ENCODE measurements around the gene CSMD2.

CSMD2 gene

GRCh38 chr1:34147301-34147700 is 17.7 kb downstream of the CSMD2 start:
- H2BK15ac ChIP-seq (ENCODE audit: low read depth, poor library complexity, severe bottlenecking) = no peak overlapping the region
- H3K4me1 ChIP-seq (ENCODE audit: control insufficient read depth, insufficient read depth, low read depth, low read length) = no peaks in the 10 kb centered on the region

GRCh38 chr1:34144766-34145165 is 20.3 kb downstream of the CSMD2 start:
- no peak overlapping the region for H3K14ac ChIP-seq (ENCODE audit: low read length in 2 of 2)
- no peak for DNase-seq
- no peak overlapping the region for H2BK12ac ChIP-seq (ENCODE audit: low read length in 2 of 2)
- no peak overlapping the region for H4K8ac ChIP-seq (ENCODE audit: low read length)
- H3K23ac ChIP-seq (ENCODE audit: low read length in 2 of 2) = no peak overlapping the region
- H3K4ac ChIP-seq (ENCODE audit: low read depth in 1 of 2, low read length in 2 of 2) = no peak overlapping the region
- no peak overlapping the region for H2AFZ ChIP-seq (ENCODE audit: low read depth, low read length)
- H2BK15ac ChIP-seq (ENCODE audit: low read depth, poor library complexity, severe bottlenecking) = no peak overlapping the region
- no peak overlapping the region for H2AK5ac ChIP-seq (ENCODE audit: low read length, severe bottlenecking)
- no peak overlapping the region for H4K91ac ChIP-seq (ENCODE audit: low read length)
- no peaks in the 10 kb centered on the region for H3K9me3 ChIP-seq (ENCODE audit: control insufficient read depth, low read length)
- H2BK120ac ChIP-seq (ENCODE audit: low read depth, low read length) = no peak overlapping the region
- H3K79me1 ChIP-seq (replicated peaks; ENCODE audit: low read length, poor library complexity, severe bottlenecking) = no peaks in the 10 kb centered on the region
- no peak overlapping the region for H2BK5ac ChIP-seq (ENCODE audit: low read depth, low read length, poor library complexity, severe bottlenecking)
- H3K18ac ChIP-seq (ENCODE audit: low read depth in 1 of 2, low read length in 2 of 2) = no peak overlapping the region
- no peaks in the 10 kb centered on the region for H3K36me3 ChIP-seq (ENCODE audit: control insufficient read depth in 1 of 2, insufficient read depth in 2 of 2, low read depth in 1 of 2, low read length in 2 of 2)
- H3K4me3 ChIP-seq (ENCODE audit: insufficient read depth in 1 of 2, low read depth in 1 of 2, low read length in 2 of 2) = no peak overlapping the region
- H3K27ac ChIP-seq (ENCODE audit: low read length, poor library complexity, severe bottlenecking) = no peak overlapping the region
- no peak overlapping the region for H3K4me2 ChIP-seq (ENCODE audit: low read length, poor library complexity, severe bottlenecking)
- no peaks in the 10 kb centered on the region for H3K4me1 ChIP-seq (ENCODE audit: control insufficient read depth, insufficient read depth, low read depth, low read length)
- 84% methylated on average over 6 of the region's 6 CpGs for WGBS
- no peaks in the 10 kb centered on the region for H3K27me3 ChIP-seq (ENCODE audit: control insufficient read depth in 1 of 2, insufficient read depth in 1 of 2, low read length in 2 of 2)
- no peak overlapping the region for H3K9ac ChIP-seq (ENCODE audit: low read length)

More at GRCh38 chr1:34147301-34147700, 17.7 kb downstream of the CSMD2 start:
- H4K91ac ChIP-seq (ENCODE audit: low read length) = no peak overlapping the region
- no peak overlapping the region for H3K14ac ChIP-seq (ENCODE audit: low read length in 2 of 2)
- no peaks in the 10 kb centered on the region for H3K9me3 ChIP-seq (ENCODE audit: control insufficient read depth, low read length)
- H3K4me2 ChIP-seq (ENCODE audit: low read length, poor library complexity, severe bottlenecking) = no peak overlapping the region
- no peaks in the 10 kb centered on the region for H3K27me3 ChIP-seq (ENCODE audit: control insufficient read depth in 1 of 2, insufficient read depth in 1 of 2, low read length in 2 of 2)
- H3K23ac ChIP-seq (ENCODE audit: low read length in 2 of 2) = no peak overlapping the region
- H3K4ac ChIP-seq (ENCODE audit: low read depth in 1 of 2, low read length in 2 of 2) = no peak overlapping the region
- no peak overlapping the region for H3K18ac ChIP-seq (ENCODE audit: low read depth in 1 of 2, low read length in 2 of 2)
- WGBS = 32% methylated on average over 4 of the region's 4 CpGs
- no peak overlapping the region for H4K8ac ChIP-seq (ENCODE audit: low read length)
- no peak overlapping the region for H2BK5ac ChIP-seq (ENCODE audit: low read depth, low read length, poor library complexity, severe bottlenecking)
- DNase-seq = no peak
- H2AFZ ChIP-seq (ENCODE audit: low read depth, low read length) = no peak overlapping the region
- no peak overlapping the region for H2BK12ac ChIP-seq (ENCODE audit: low read length in 2 of 2)
- no peaks in the 10 kb centered on the region for H3K79me1 ChIP-seq (replicated peaks; ENCODE audit: low read length, poor library complexity, severe bottlenecking)
- H2BK120ac ChIP-seq (ENCODE audit: low read depth, low read length) = no peak overlapping the region
- no peak overlapping the region for H3K9ac ChIP-seq (ENCODE audit: low read length)
- no peaks in the 10 kb centered on the region for H3K36me3 ChIP-seq (ENCODE audit: control insufficient read depth in 1 of 2, insufficient read depth in 2 of 2, low read depth in 1 of 2, low read length in 2 of 2)
- no peak overlapping the region for H3K27ac ChIP-seq (ENCODE audit: low read length, poor library complexity, severe bottlenecking)
- no peak overlapping the region for H2AK5ac ChIP-seq (ENCODE audit: low read length, severe bottlenecking)
- H3K4me3 ChIP-seq (ENCODE audit: insufficient read depth in 1 of 2, low read depth in 1 of 2, low read length in 2 of 2) = no peak overlapping the region

GRCh38 chr1:34143975-34144374 is 21.1 kb downstream of the CSMD2 start:
- H3K27me3 ChIP-seq (ENCODE audit: control insufficient read depth in 1 of 2, insufficient read depth in 1 of 2, low read length in 2 of 2) = no peaks in the 10 kb centered on the region
- no peak overlapping the region for H3K4ac ChIP-seq (ENCODE audit: low read depth in 1 of 2, low read length in 2 of 2)
- no peaks in the 10 kb centered on the region for H3K79me1 ChIP-seq (replicated peaks; ENCODE audit: low read length, poor library complexity, severe bottlenecking)
- H2AK5ac ChIP-seq (ENCODE audit: low read length, severe bottlenecking) = no peak overlapping the region
- no peak overlapping the region for H3K27ac ChIP-seq (ENCODE audit: low read length, poor library complexity, severe bottlenecking)
- H3K23ac ChIP-seq (ENCODE audit: low read length in 2 of 2) = no peak overlapping the region
- no peak overlapping the region for H3K4me2 ChIP-seq (ENCODE audit: low read length, poor library complexity, severe bottlenecking)
- H2AFZ ChIP-seq (ENCODE audit: low read depth, low read length) = no peak overlapping the region
- H3K18ac ChIP-seq (ENCODE audit: low read depth in 1 of 2, low read length in 2 of 2) = no peak overlapping the region
- no peaks in the 10 kb centered on the region for H3K4me1 ChIP-seq (ENCODE audit: control insufficient read depth, insufficient read depth, low read depth, low read length)
- no peak overlapping the region for H2BK15ac ChIP-seq (ENCODE audit: low read depth, poor library complexity, severe bottlenecking)
- H3K36me3 ChIP-seq (ENCODE audit: control insufficient read depth in 1 of 2, insufficient read depth in 2 of 2, low read depth in 1 of 2, low read length in 2 of 2) = no peaks in the 10 kb centered on the region
- H3K9me3 ChIP-seq (ENCODE audit: control insufficient read depth, low read length) = no peaks in the 10 kb centered on the region
- no peak overlapping the region for H3K9ac ChIP-seq (ENCODE audit: low read length)
- 76% methylated on average over 2 of the region's 2 CpGs for WGBS
- H4K91ac ChIP-seq (ENCODE audit: low read length) = no peak overlapping the region
- H2BK5ac ChIP-seq (ENCODE audit: low read depth, low read length, poor library complexity, severe bottlenecking) = no peak overlapping the region
- DNase-seq = no peak
- H3K4me3 ChIP-seq (ENCODE audit: insufficient read depth in 1 of 2, low read depth in 1 of 2, low read length in 2 of 2) = no peak overlapping the region
- H2BK12ac ChIP-seq (ENCODE audit: low read length in 2 of 2) = no peak overlapping the region
- no peak overlapping the region for H2BK120ac ChIP-seq (ENCODE audit: low read depth, low read length)
- no peak overlapping the region for H4K8ac ChIP-seq (ENCODE audit: low read length)
- H3K14ac ChIP-seq (ENCODE audit: low read length in 2 of 2) = no peak overlapping the region

GRCh38 chr1:34140011-34140676 is 24.9 kb downstream of the CSMD2 start:
- no peak for DNase-seq
- no peaks in the 10 kb centered on the region for H3K27me3 ChIP-seq (ENCODE audit: control insufficient read depth in 1 of 2, insufficient read depth in 1 of 2, low read length in 2 of 2)
- no peak overlapping the region for H2BK5ac ChIP-seq (ENCODE audit: low read depth, low read length, poor library complexity, severe bottlenecking)
- no peak overlapping the region for H2BK120ac ChIP-seq (ENCODE audit: low read depth, low read length)
- H2BK12ac ChIP-seq (ENCODE audit: low read length in 2 of 2) = no peak overlapping the region
- no peak overlapping the region for H2BK15ac ChIP-seq (ENCODE audit: low read depth, poor library complexity, severe bottlenecking)
- WGBS = 65% methylated on average over 6 of the region's 7 CpGs
- no peak overlapping the region for H3K4ac ChIP-seq (ENCODE audit: low read depth in 1 of 2, low read length in 2 of 2)
- H3K18ac ChIP-seq (ENCODE audit: low read depth in 1 of 2, low read length in 2 of 2) = no peak overlapping the region
- H3K27ac ChIP-seq (ENCODE audit: low read length, poor library complexity, severe bottlenecking) = no peak overlapping the region
- H3K14ac ChIP-seq (ENCODE audit: low read length in 2 of 2) = no peak overlapping the region
- no peak overlapping the region for H3K4me3 ChIP-seq (ENCODE audit: insufficient read depth in 1 of 2, low read depth in 1 of 2, low read length in 2 of 2)
- H3K4me2 ChIP-seq (ENCODE audit: low read length, poor library complexity, severe bottlenecking) = no peak overlapping the region
- H4K8ac ChIP-seq (ENCODE audit: low read length) = no peak overlapping the region
- no peak overlapping the region for H3K9ac ChIP-seq (ENCODE audit: low read length)
- H3K23ac ChIP-seq (ENCODE audit: low read length in 2 of 2) = no peak overlapping the region
- no peaks in the 10 kb centered on the region for H3K9me3 ChIP-seq (ENCODE audit: control insufficient read depth, low read length)
- no peaks in the 10 kb centered on the region for H3K4me1 ChIP-seq (ENCODE audit: control insufficient read depth, insufficient read depth, low read depth, low read length)
- no peaks in the 10 kb centered on the region for H3K79me1 ChIP-seq (replicated peaks; ENCODE audit: low read length, poor library complexity, severe bottlenecking)
- H2AK5ac ChIP-seq (ENCODE audit: low read length, severe bottlenecking) = no peak overlapping the region
- H2AFZ ChIP-seq (ENCODE audit: low read depth, low read length) = no peak overlapping the region
- H3K36me3 ChIP-seq (ENCODE audit: control insufficient read depth in 1 of 2, insufficient read depth in 2 of 2, low read depth in 1 of 2, low read length in 2 of 2) = no peaks in the 10 kb centered on the region
- no peak overlapping the region for H4K91ac ChIP-seq (ENCODE audit: low read length)
